Thoracic aorta (tissue), 2 donors: ENCODE results near the gene SLC8A1. TPM values are rescaled to one million over a fixed set of nuclear protein-coding genes. Genes with fewer than 3 reads are reported as not detected.

Source experiments
- ATAC-seq: fragments of 150-250 bp; one replicate; pipeline ENCODE4 v1.8.0; 2017; ENCODE audit warnings: low read depth; ENCODE audit not compliant: insufficient number of reproducible peaks, low FRiP score
- DNase-seq: peaks from one replicate; pipeline ENCODE4 v3.0.0-alpha.2; 2020; ENCODE audit warnings: low spot score
- H3K27ac ChIP-seq, 2 donors: fragments of 200-600 bp; sonication (generic); 1 replicate in 1 of 2; 2 replicates in 1 of 2; pipeline ENCODE4 v1.5.1; 2016; ENCODE audit warnings: mild to moderate bottlenecking in 2 of 2, moderate library complexity in 2 of 2
- H3K27me3 ChIP-seq: fragments of 200-600 bp; sonication (generic); replicated peaks from 2 replicates; pipeline ENCODE4 v1.6.0; 2016; ENCODE audit warnings: mild to moderate bottlenecking; ENCODE audit not compliant: insufficient read depth
- H3K36me3 ChIP-seq: fragments of 200-600 bp; sonication (generic); one replicate; pipeline ENCODE4 v1.5.1; 2016
- H3K4me1 ChIP-seq, 2 donors: fragments of 200-600 bp; sonication (generic); 1 replicate in 1 of 2; 2 replicates in 1 of 2; pipeline versions ENCODE4 v1.5.1 to v1.6.0; 2016; ENCODE audit warnings: low read depth in 2 of 2, mild to moderate bottlenecking in 1 of 2; ENCODE audit not compliant: control insufficient read depth in 1 of 2
- H3K4me3 ChIP-seq: fragments of 200-600 bp; sonication (generic); 2 replicates; pipeline ENCODE4 v1.5.1; 2016; ENCODE audit warnings: mild to moderate bottlenecking
- H3K9me3 ChIP-seq: fragments of 200-600 bp; sonication (generic); 2 replicates; pipeline ENCODE4 v1.5.1; 2016
- CTCF ChIP-seq: fragments of 200-600 bp; sonication (generic); IDR thresholded peaks from one replicate; pipeline ENCODE4 v1.5.1; 2019; ENCODE audit warnings: antibody characterized with exemption
- total RNA-seq, 2 donors: library from RNA; depleted of rRNA; stranded (reverse); fragments of >200 nt; gene quantifications; one replicate each; pipeline versions ENCODE4 v1.1.0 to v1.2.3, GENCODE V29; 2016

Gene SLC8A1
- total RNA-seq, 2 donors from 2014 or later: 13.7 to 31.2 TPM

DNA sequence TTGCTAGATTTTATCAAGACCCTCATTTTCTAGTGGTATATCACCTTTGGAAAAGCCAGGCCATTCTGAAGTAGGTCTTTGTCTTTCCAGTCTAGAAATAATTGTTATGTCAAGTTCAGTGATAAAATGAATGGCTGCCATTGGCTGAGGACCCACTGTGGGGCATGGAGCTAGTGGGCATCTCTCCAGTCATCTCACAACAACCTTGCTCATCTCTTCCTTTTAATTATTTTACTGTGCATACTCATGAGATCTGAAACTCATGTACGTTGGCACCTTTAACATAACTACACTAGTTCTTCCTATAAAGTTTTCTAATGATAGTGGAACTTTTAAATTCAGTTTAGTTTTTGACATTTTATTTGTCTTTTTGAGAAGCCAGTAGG lies 240.9 kb downstream of the SLC8A1 start:
- no peak for ATAC-seq
- no peaks in the 10 kb centered on the region for H3K36me3 ChIP-seq

GRCh38 chr2:40210344-40210967 lies 241.4 kb downstream of the SLC8A1 start:
- DNase-seq (no peak), ATAC-seq (no peak)
- no peaks in the 10 kb centered on the region for H3K4me1 ChIP-seq
- no peaks in the 10 kb centered on the region for H3K9me3 ChIP-seq
- no peak overlapping the region for H3K4me3 ChIP-seq
- TF ChIP-seq CTCF: no peak
- H3K27me3 ChIP-seq: no peaks in the 10 kb centered on the region
- no peaks in the 10 kb centered on the region for H3K36me3 ChIP-seq
- H3K27ac ChIP-seq: no peak overlapping the region

More for the DNA sequence above, 240.9 kb downstream of the SLC8A1 start:
- Histone ChIP-seq H3K27ac (no peak overlapping the region), H3K9me3 (no peaks in the 10 kb centered on the region), H3K4me3 (no peak overlapping the region), H3K27me3 (no peaks in the 10 kb centered on the region), H3K4me1 (no peaks in the 10 kb centered on the region)
- no peak for DNase-seq
- no peak for TF ChIP-seq CTCF

- Histone ChIP-seq H3K36me3 (no peaks in the 10 kb centered on the region), H3K4me1 (no peaks in the 10 kb centered on the region), H3K27ac (no peak overlapping the region), H3K9me3 (no peaks in the 10 kb centered on the region), H3K4me3 (no peak overlapping the region), H3K27me3 (no peaks in the 10 kb centered on the region)
- no peak for TF ChIP-seq CTCF
- DNase-seq (no peak), ATAC-seq (no peak)
These were observed 242.1 kb downstream of the SLC8A1 start for GRCh38 chr2:40209761-40210160.

GRCh38 chr2:40208463-40208862 lies 243.4 kb downstream of the SLC8A1 start:
- Histone ChIP-seq H3K27ac (no peak overlapping the region), H3K9me3 (no peaks in the 10 kb centered on the region), H3K4me3 (no peak overlapping the region), H3K27me3 (no peaks in the 10 kb centered on the region), H3K4me1 (no peaks in the 10 kb centered on the region), H3K36me3 (no peaks in the 10 kb centered on the region)
- ATAC-seq (no peak), DNase-seq (no peak)
- no peak for TF ChIP-seq CTCF

DNA sequence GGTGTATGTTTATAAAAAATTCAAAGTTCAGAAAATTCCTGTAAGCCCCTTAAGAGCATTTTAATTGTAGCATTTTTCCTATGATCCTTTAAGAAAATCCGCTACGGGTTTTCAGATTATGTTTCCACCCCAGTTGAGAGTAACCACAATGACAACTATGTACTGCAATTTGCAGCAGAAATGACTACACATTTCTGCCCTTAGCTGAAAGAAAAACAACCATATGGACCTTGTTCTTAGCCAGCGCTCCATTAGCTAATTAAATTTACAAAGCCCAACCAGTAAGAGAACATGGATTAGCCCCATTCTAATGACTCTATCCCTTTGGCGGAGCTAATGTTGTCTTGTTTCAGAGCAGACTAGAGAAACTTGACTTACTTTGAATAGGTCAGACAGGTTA lies 247.6 kb downstream of the SLC8A1 start:
- no peaks in the 10 kb centered on the region for H3K27me3 ChIP-seq
- no peak for TF ChIP-seq CTCF
- DNase-seq: no peak
- H3K4me3 ChIP-seq: no peak overlapping the region
- peaks cover 0 to 21% of the 10 kb centered on the region in 2 donors for H3K4me1 ChIP-seq
- H3K27ac ChIP-seq: no peak overlapping the region
- no peaks in the 10 kb centered on the region for H3K36me3 ChIP-seq
- ATAC-seq: no peak
- no peaks in the 10 kb centered on the region for H3K9me3 ChIP-seq
